ENCODE measurements around the gene LOC101059915.

Gene LOC101059915

DNA sequence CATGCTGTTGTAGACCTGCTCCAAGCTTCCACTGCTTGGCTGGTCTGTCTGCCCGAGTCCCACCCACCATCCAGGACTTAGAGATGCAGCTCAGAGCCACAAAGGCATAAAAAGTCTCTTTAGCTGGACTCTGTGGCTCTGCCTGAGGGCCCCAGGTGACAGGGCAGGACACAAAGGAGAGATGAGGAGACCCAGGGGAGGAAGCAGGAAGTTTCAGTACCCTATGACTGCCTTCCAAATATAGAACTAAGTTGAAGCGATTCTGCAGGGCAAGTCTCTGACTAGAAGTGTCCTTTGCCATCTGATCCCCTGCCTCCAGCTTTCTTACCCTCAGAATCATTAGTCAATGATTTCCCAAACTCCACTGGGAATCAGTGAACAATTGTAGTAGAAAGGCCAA lies 37.9 kb upstream of the LOC101059915 start:
- H3K27ac ChIP-seq = no peak overlapping the region
- no peak for TF ChIP-seq ZFX (IDR thresholded peaks at IDR 0.05)
- TF ChIP-seq, protein P1, sequence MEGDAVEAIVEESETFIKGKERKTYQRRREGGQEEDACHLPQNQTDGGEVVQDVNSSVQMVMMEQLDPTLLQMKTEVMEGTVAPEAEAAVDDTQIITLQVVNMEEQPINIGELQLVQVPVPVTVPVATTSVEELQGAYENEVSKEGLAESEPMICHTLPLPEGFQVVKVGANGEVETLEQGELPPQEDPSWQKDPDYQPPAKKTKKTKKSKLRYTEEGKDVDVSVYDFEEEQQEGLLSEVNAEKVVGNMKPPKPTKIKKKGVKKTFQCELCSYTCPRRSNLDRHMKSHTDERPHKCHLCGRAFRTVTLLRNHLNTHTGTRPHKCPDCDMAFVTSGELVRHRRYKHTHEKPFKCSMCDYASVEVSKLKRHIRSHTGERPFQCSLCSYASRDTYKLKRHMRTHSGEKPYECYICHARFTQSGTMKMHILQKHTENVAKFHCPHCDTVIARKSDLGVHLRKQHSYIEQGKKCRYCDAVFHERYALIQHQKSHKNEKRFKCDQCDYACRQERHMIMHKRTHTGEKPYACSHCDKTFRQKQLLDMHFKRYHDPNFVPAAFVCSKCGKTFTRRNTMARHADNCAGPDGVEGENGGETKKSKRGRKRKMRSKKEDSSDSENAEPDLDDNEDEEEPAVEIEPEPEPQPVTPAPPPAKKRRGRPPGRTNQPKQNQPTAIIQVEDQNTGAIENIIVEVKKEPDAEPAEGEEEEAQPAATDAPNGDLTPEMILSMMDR (conservative IDR thresholded peaks at IDR 0.05) = no peak

DNA sequence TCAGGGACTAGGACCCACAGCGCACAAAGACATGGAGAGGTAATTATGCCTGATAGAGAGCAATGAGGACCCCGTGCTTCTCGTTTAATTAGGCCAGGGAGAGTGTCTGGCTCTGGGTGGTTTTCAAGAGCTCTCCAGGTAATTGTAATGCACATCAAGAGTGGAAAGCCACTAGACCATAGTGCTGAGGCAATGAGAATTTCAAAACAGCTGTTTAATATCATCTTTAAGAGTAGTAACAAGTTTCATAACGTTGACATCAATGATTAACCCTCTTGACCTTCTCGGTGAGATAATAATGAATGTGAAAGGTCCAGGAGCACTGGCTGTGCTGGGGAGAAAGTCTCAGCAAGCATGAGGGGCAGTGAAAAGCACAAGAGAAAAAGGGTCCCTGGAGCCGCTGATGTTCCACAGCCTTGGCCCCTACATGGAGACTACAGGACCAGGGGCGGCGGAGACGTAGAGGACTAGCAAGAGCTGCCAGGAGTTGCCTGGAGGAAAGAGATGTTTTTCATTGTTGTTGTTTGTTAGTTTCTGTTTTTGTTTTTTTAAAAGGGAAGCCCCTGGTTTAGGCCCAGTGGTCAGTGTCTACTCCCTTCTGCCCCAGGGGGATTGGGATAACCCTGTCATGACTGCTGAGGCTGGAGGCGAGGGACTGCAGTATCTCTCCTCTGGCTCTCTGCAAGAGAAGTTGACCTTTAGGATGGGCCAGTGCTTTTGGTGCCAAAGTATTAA lies 34.3 kb upstream of the LOC101059915 start:
- no peak overlapping the region for H3K27ac ChIP-seq
- TF ChIP-seq, protein P1 (conservative IDR thresholded peaks at IDR 0.05) = no peak
- no peak for TF ChIP-seq ZFX (IDR thresholded peaks at IDR 0.05)

DNA sequence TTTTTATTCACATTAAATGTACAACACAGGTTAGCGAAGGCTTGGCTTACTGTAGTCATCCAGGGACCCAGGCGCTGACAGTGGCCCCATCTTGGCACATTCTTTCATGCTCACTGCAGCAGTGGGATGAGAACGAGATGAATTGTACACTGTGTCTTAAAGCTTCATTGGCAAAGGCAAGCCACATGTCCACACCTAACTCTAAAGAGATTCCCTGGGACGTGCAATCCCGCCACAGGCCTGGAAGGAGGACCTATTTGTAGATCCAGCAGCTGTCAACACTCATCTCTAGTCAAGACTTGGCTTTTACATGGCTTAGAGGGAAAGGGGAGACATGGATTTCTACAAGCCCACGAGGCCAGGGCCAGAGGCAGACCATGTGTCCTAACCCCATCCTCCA lies 33.0 kb upstream of the LOC101059915 start:
- H3K27ac ChIP-seq = no peak overlapping the region
- no peak for TF ChIP-seq ZFX (IDR thresholded peaks at IDR 0.05)
- TF ChIP-seq, protein P1 (conservative IDR thresholded peaks at IDR 0.05) = no peak

DNA sequence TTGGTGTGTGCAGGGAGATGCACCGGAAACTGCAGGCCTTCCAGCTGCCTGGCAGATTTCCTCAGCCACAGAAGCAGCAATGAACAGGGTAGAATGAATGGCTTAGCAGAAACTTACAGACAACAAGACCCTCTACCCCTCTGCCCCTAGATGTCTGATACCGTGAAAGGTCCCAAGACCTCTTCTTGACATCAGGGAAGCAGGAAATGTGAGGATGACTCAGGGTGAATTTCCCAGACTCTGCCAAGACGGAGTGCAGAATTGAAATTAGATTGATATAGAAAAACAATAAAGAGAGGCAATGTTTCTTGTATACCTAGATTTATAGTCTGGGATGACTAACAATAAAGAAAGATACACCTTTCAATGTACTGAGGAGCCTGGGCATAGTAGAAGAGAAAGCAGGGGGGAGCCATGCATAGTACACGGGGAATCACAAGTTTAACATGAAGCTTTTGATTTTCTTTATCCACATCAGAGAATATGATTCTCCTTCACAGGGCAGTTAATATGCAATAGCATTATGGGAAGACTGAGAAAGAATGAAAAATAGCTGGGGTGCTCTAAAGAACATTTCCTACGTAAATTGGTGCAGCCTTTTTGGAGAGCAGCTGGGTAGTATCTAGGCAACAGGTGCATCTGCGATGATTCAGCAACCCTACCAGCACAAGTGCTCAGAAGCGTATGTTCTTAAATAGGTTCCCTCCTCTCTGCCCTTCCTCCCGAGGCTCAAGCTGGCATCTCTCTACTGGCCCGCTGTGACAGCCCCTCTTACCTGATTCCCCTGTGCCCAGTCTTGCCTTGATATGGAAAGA lies 30.7 kb upstream of the LOC101059915 start:
- no peak overlapping the region for H3K27ac ChIP-seq
- no peak for TF ChIP-seq ZFX (IDR thresholded peaks at IDR 0.05)
- TF ChIP-seq, protein P1 (conservative IDR thresholded peaks at IDR 0.05) = no peak

DNA sequence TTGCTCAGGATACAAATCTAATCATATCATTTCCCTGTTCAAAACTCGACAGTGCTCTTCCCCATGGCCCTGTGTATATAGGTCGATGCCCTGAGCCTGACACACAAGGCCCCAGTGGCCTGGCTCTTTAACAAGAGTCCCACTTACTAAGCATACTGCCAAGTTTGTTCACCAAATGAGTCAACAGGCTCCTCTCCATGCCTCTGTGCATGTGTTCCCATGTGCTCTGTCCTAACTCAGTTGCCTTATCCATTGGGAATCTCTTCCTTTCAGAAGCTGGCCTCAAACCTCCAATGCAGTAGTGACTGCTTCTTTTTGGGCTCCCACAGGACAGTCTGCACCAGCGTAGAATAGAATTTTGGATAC lies 30.1 kb upstream of the LOC101059915 start:
- TF ChIP-seq ZFX (IDR thresholded peaks at IDR 0.05) = no peak
- TF ChIP-seq, protein P1 (conservative IDR thresholded peaks at IDR 0.05) = no peak
- H3K27ac ChIP-seq = no peak overlapping the region

DNA sequence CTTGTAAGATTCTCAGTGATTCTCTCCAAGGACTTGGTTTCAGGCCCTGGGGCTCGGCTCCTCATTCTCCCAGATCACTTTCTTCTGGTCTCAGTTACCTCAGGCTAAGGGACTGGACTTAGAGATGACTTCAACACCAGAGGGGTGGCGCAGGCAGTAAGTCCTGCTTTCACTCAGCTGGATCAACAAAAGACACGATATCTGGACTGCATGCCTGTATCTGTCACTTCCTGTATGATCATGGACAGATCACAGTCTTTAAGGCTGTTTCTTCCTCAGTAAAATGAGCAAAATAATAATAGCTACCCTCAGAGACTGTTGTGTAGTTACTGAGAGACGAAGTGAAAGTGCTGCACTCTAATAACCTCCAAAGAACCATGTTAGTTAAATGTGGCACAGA lies 29.5 kb upstream of the LOC101059915 start:
- no peak overlapping the region for H3K27ac ChIP-seq

DNA sequence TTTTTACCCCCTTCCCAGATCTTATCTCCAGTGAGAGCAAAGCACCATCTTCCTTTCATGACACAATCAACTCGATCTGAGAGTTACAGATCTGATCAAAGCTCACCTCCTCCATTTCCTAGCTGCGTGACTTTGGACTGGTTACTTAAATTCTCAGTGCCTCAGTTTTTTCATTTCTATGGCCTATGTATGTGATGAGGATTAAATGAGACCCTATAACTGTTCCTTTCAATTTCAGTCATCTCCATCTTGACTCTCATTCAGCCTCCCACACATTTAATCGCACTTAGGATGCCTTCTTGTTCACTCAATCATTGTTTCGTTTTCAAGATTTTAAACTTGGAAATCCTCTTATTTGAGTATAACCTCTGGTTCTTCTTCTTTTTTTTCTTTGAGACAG lies 28.9 kb upstream of the LOC101059915 start:
- H3K27ac ChIP-seq = no peak overlapping the region
- TF ChIP-seq, protein P1 (conservative IDR thresholded peaks at IDR 0.05) = no peak
- TF ChIP-seq ZFX (IDR thresholded peaks at IDR 0.05) = no peak

More for the DNA sequence above, 29.5 kb upstream of the LOC101059915 start:
- TF ChIP-seq ZFX (IDR thresholded peaks at IDR 0.05) = no peak

Measured in C4-2B (cell line).